Measurements from ENCODE around the gene SKA2. TPM values are rescaled to one million over a fixed set of nuclear protein-coding genes. Genes with fewer than 3 reads are reported as not detected.

The SKA2 gene
- total and polyA plus RNA-seq, 9 of the 15 experiments (the other 6 are each of a cell fraction or from before 2014, with no cell fraction given), result 58.1 to 183 (median 133) TPM

DNA sequence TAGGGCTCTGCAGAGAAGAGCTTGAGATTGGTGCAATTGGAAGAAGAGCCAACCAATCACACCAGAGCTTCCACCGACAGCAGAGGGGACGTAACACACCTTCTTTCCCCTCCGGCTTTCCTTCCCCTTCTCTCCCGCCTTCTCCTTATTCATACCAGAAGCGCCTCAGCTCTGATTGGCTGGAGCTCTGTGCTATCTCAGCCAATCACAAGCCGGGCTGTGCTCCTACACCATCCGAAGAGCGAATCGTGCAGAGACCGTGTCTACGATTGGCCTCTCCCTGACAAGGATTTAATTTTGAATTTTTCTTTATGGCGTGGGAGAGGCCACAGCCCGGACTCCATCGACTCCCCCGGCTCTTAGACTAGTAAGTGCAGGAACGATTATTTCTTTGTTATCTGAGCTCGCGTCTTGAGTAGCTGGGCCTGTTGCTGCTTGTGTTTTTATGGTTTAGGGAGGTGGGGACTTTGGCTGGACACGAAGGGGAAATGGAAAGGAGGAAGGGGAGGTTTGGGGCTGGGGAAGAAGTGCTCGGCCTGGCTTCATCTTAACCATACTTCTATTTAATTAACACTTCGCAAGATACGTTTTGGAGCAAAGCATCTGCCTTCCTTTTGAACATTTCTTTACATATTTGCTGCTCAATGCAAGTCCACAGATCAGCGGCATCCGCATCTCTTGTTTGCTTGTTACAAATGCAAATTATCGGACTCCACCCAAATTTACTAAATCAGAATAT, 622 bp upstream of the SKA2 start, which contains the start of gene PRR11 (continued):
- TF ChIP-seq THRA (IDR thresholded peaks at IDR 0.05) (no peak), ZNF695 (CRISPR knock-in tag; IDR thresholded peaks at IDR 0.05) (no peak), PML (IDR thresholded peaks at IDR 0.05; ENCODE audit: low read length) (peak; percentile 63), ZNF121 (CRISPR knock-in tag; conservative IDR thresholded peaks at IDR 0.05) (no peak), SUPT5H (IDR thresholded peaks at IDR 0.05) (peak; percentile 79), RBM39 (optimal IDR thresholded peaks at IDR 0.05; ENCODE audit: low read depth, low read length) (no peak), RBM14 (IDR thresholded peaks at IDR 0.05; ENCODE audit: borderline replicate concordance, insufficient read depth, low read depth, low read length) (no peak), NFXL1 (CRISPR knock-in tag; IDR thresholded peaks at IDR 0.05) (no peak), ZNF324 (CRISPR knock-in tag; IDR thresholded peaks at IDR 0.05) (no peak), SIX5 (IDR thresholded peaks at IDR 0.05; ENCODE audit: borderline replicate concordance in 1 of 2, insufficient read depth in 1 of 2, low read depth in 1 of 2, low read length in 2 of 2) (no peak), ZNF407 (IDR thresholded peaks at IDR 0.05; ENCODE audit: low read depth) (peak; percentile 88), MYNN (IDR thresholded peaks at IDR 0.05) (no peak), MYNN (CRISPR knock-in tag; IDR thresholded peaks at IDR 0.05) (no peak), CTCFL (IDR thresholded peaks at IDR 0.05; ENCODE audit: borderline replicate concordance, insufficient read depth, low read depth, low read length, poor library complexity, severe bottlenecking) (no peak), HNRNPL (IDR thresholded peaks at IDR 0.05; ENCODE audit: low read depth, low read length) (no peak), ZNF316 (IDR thresholded peaks at IDR 0.05) (no peak), JUN (IDR thresholded peaks at IDR 0.05; ENCODE audit: borderline replicate concordance, low read depth, low read length) (no peak), JUN (CRISPR knock-in tag; IDR thresholded peaks at IDR 0.05; ENCODE audit: borderline replicate concordance) (no peak)

Measured in K562 (cell line).